CD4-positive, alpha-beta T cell (primary cell): ENCODE measurements around the gene CYP21A2. TPM values are rescaled to one million over a fixed set of nuclear protein-coding genes. Genes with fewer than 3 reads are reported as not detected.
"Not testable (repeated sequence)": the region's sequence is repeated elsewhere in the genome, so short reads cannot be mapped to it uniquely, and the experiment has no call there.

Experiments
- ATAC-seq: fragments of 200-7000 bp; cut with Tn5 transposase; one replicate; pipeline ENCODE4 v1.10.0; 2022; ENCODE audit warnings: mild to moderate bottlenecking; ENCODE audit not compliant: poor library complexity
- CTCF ChIA-PET: fragments of 350-600 bp; sonication (Branson Sonifier 250); formaldehyde crosslinking; loops from one replicate; lab custom pipeline; 2021; ENCODE audit warnings: antibody characterized with exemption, inconsistent platforms; lab: Charles Lee
- POLR2A ChIA-PET: fragments of 350-600 bp; sonication (Branson Sonifier 250); formaldehyde crosslinking; loops from one replicate; lab custom pipeline; 2021; ENCODE audit warnings: antibody characterized with exemption, inconsistent platforms; lab: Charles Lee
- DNase-seq, 14 experiments: peaks; one replicate each; pipeline ENCODE4 v3.0.0-alpha.2; 2013 to 2020; ENCODE audit warnings: mixed read lengths in 2 of 14
- H3K27ac ChIP-seq, 2 donors: one replicate each; pipeline versions ENCODE4 v1.5.1 to v1.7.0; 2013; ENCODE audit warnings: low read length in 2 of 2, low read depth in 1 of 2, mild to moderate bottlenecking in 1 of 2
- H3K27me3 ChIP-seq, 2 experiments: 1 replicate in 1 of 2; 2 replicates in 1 of 2; pipeline versions ENCODE4 v1.6.1 to v1.7.0; 2013; ENCODE audit warnings: low read length in 2 of 2, control low read depth in 1 of 2, mild to moderate bottlenecking in 1 of 2, moderate library complexity in 1 of 2; ENCODE audit not compliant: insufficient read depth in 2 of 2, control insufficient read depth in 1 of 2
- H3K36me3 ChIP-seq: one replicate; pipeline ENCODE4 v1.6.1; 2013; ENCODE audit warnings: low read length, control low read depth; ENCODE audit not compliant: insufficient read depth
- H3K4me1 ChIP-seq: one replicate; pipeline ENCODE4 v1.6.1; 2013; ENCODE audit warnings: low read length, control low read depth; ENCODE audit not compliant: insufficient read depth
- H3K4me3 ChIP-seq: one replicate; pipeline ENCODE4 v1.5.1; 2013; ENCODE audit warnings: mild to moderate bottlenecking, low read length, moderate library complexity
- H3K9me3 ChIP-seq, 2 experiments: 1 replicate in 1 of 2; 2 replicates in 1 of 2; pipeline versions ENCODE4 v1.6.1 to v1.7.0; 2013; ENCODE audit warnings: low read length in 2 of 2, mild to moderate bottlenecking in 2 of 2, control low read depth in 1 of 2, moderate library complexity in 1 of 2; ENCODE audit not compliant: control insufficient read depth in 1 of 2, insufficient read depth in 1 of 2
- H3K27ac Mint-ChIP-seq: one replicate; pipeline ENCODE4 v1.8.0; 2020; ENCODE audit warnings: mixed read lengths
- H3K27me3 Mint-ChIP-seq: one replicate; pipeline ENCODE4 v1.8.0; 2021; ENCODE audit warnings: mixed read lengths
- H3K36me3 Mint-ChIP-seq: one replicate; pipeline ENCODE4 v1.8.0; 2021; ENCODE audit warnings: low read depth, mixed read lengths
- H3K4me1 Mint-ChIP-seq: one replicate; pipeline ENCODE4 v1.8.0; 2021; ENCODE audit warnings: low read depth, mixed read lengths
- H3K4me3 Mint-ChIP-seq: one replicate; pipeline ENCODE4 v1.8.0; 2020; ENCODE audit warnings: mild to moderate bottlenecking, mixed read lengths
- H3K9me3 Mint-ChIP-seq: one replicate; pipeline ENCODE4 v1.8.0; 2020; ENCODE audit warnings: mixed read lengths
- intact Hi-C, 2 experiments: fragments of 100-400 bp; cut with DNase I in 1 of 2; cut with micrococcal nuclease in 1 of 2; formaldehyde crosslinking; loops; one replicate each; pipeline versions ENCODE4 v1.15.1 to v1.9.0; 2023 to 2025; cut with DNase I, micrococcal nuclease
- total RNA-seq, 174 experiments: library from RNA in 2 of 174; stranded (reverse) in 2 of 174; gene quantifications; one replicate each; pipeline ENCODE4 v1.2.3 and lab custom pipeline; 2021 to 2026
- TF ChIP-seq, protein P1 (sequence below): fragments of 200-600 bp; IDR thresholded peaks from one replicate; pipeline ENCODE4 v1.8.0; 2022; ENCODE audit warnings: antibody characterized with exemption, mild to moderate bottlenecking

The CYP21A2 gene
- total RNA-seq, 2 experiments from 2014 or later: 0.17 to 0.36 TPM

DNA sequence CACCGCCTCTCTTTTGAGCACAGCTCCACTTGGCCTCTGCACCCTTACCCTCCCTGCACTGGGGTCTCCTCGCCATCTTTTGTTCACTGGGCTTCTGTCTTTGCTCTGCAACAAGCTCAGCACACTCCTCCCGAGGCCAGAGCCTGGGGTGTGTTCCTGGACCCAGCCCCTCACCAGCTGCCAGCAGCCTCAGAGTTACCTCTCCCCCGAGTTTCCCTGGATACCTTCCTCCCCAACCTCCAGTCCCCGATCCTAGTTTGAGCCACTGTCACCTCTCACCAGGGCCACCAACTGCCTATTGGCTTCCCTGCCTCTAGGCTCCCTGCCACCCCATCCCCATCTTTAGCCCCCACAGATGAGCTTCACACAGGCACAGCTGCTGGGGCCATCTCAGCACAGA lies 12.3 kb downstream of the CYP21A2 start:
- Histone ChIP-seq H3K4me1 (peaks cover 9% of the 10 kb centered on the region), H3K27ac (no peak overlapping the region), H3K9me3 (no peaks in the 10 kb centered on the region), H3K27me3 (no peaks in the 10 kb centered on the region), H3K4me3 (no peak overlapping the region), H3K36me3 (no peaks in the 10 kb centered on the region)
- Mint-ChIP-seq H3K9me3 (no peaks in the 10 kb centered on the region), H3K4me1 (peaks cover 5% of the 10 kb centered on the region), H3K4me3 (no peak overlapping the region), H3K36me3 (no peaks in the 10 kb centered on the region), H3K27ac (no peak overlapping the region), H3K27me3 (no peaks in the 10 kb centered on the region)
- TF ChIP-seq, protein P1, sequence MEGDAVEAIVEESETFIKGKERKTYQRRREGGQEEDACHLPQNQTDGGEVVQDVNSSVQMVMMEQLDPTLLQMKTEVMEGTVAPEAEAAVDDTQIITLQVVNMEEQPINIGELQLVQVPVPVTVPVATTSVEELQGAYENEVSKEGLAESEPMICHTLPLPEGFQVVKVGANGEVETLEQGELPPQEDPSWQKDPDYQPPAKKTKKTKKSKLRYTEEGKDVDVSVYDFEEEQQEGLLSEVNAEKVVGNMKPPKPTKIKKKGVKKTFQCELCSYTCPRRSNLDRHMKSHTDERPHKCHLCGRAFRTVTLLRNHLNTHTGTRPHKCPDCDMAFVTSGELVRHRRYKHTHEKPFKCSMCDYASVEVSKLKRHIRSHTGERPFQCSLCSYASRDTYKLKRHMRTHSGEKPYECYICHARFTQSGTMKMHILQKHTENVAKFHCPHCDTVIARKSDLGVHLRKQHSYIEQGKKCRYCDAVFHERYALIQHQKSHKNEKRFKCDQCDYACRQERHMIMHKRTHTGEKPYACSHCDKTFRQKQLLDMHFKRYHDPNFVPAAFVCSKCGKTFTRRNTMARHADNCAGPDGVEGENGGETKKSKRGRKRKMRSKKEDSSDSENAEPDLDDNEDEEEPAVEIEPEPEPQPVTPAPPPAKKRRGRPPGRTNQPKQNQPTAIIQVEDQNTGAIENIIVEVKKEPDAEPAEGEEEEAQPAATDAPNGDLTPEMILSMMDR: no peak
- CTCF ChIA-PET: no interaction called here
- no peak for ATAC-seq
- no peak for DNase-seq
- intact Hi-C loops: no loop called here
- POLR2A ChIA-PET: no interaction called here

DNA sequence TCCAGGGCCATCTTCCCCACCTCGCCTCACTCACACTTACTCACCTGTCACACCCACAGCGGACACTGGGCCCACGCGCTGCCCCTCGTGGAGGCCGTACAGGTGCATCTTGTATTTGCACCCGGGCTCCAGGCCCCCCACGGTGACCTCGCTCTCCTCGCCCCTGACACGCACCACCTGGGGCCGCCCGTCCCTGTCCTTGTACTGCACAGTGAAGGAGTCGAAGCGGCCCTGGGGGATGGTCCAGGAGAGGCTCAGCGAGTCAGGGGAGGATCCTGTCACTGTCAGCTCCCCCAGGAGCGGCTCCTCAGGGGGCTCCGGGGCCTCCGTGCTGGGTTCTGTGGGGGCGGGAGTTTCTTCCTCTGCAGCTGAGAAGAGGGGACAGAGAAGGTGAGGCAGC lies 14.4 kb downstream of the CYP21A2 start:
- H3K9me3 Mint-ChIP-seq, H3K36me3 Mint-ChIP-seq, H3K27ac Mint-ChIP-seq, DNase-seq, H3K27ac ChIP-seq, H3K9me3 ChIP-seq, intact Hi-C loops, H3K36me3 ChIP-seq, POLR2A ChIA-PET, H3K4me1 Mint-ChIP-seq, H3K27me3 Mint-ChIP-seq, H3K27me3 ChIP-seq, H3K4me1 ChIP-seq, ATAC-seq, H3K4me3 ChIP-seq, H3K4me3 Mint-ChIP-seq, CTCF ChIA-PET: not testable (repeated sequence)

DNA sequence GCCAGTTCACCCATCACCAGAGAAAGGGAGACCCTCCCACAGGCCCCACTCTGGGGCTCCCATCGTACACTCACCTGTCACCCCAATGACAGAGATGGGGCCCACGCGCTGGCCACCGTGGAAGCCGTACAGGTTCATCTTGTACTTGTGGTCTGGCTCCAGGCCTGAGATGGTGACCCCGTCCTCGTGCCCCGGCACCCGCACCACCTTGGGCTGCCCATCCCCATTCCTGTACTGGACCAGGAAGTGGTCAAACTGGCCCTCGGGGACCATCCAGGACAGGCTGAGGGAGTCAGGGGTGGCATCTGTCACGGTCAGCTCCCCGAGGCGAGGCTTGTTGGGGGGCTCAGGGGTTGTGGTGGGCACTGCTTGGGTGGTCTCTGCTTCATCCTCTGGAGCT lies 15.1 kb downstream of the CYP21A2 start:
- H3K27me3 Mint-ChIP-seq, CTCF ChIA-PET, intact Hi-C loops, H3K9me3 Mint-ChIP-seq, DNase-seq, H3K4me3 Mint-ChIP-seq, H3K27ac Mint-ChIP-seq, H3K4me1 ChIP-seq, H3K36me3 Mint-ChIP-seq, H3K4me1 Mint-ChIP-seq, H3K27me3 ChIP-seq, H3K9me3 ChIP-seq, H3K27ac ChIP-seq, POLR2A ChIA-PET, H3K36me3 ChIP-seq, ATAC-seq, H3K4me3 ChIP-seq: not testable (repeated sequence)

DNA sequence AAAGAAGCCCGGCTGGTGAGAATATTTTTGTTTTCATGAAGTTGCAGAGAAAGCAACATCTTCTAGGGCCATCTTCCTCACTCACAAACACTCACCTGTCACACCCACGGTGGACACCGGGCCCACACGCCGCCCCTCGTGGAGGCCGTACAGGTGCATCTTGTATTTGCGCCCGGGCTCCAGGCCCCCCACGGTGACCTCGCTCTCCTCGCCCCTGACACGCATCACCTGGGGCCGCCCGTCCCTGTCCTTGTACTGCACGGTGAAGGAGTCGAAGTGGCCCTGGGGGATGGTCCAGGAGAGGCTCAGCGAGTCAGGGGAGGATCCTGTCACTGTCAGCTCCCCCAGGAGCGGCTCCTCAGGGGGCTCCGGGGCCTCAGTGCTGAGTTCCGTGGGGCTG lies 17.5 kb downstream of the CYP21A2 start:
- H3K27ac Mint-ChIP-seq, H3K36me3 Mint-ChIP-seq, H3K4me1 Mint-ChIP-seq, H3K27me3 Mint-ChIP-seq, H3K36me3 ChIP-seq, ATAC-seq, H3K4me3 ChIP-seq, H3K27ac ChIP-seq, H3K4me3 Mint-ChIP-seq, H3K4me1 ChIP-seq, H3K27me3 ChIP-seq, intact Hi-C loops, H3K9me3 ChIP-seq, POLR2A ChIA-PET, DNase-seq, CTCF ChIA-PET, H3K9me3 Mint-ChIP-seq: not testable (repeated sequence)

DNA sequence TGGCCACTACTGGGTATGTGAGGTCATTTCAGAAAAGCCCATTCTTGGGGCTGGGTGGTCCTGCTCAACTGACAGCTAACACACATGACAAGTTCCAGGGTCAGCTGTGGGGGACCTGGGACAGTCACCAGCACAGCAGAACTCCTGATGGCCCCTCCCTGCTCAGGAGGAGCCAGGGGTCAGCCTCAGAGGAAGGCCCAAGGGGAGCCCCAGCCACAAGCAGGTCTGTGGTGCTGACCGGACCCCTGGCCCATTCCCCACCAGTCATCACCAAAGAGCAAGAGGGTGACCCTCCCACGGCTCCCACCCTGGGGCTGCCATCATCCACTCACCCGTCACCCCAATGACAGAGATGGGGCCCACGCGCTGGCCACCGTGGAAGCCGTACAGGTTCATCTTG lies 18.0 kb downstream of the CYP21A2 start:
- Mint-ChIP-seq H3K27me3 (no peaks in the 10 kb centered on the region), H3K9me3 (no peaks in the 10 kb centered on the region), H3K4me3 (no peak overlapping the region), H3K27ac (no peak overlapping the region), H3K4me1 (no peaks in the 10 kb centered on the region), H3K36me3 (no peaks in the 10 kb centered on the region)
- Histone ChIP-seq H3K36me3 (no peaks in the 10 kb centered on the region), H3K27ac (no peak overlapping the region), H3K4me1 (no peaks in the 10 kb centered on the region), H3K9me3 (no peaks in the 10 kb centered on the region), H3K4me3 (no peak overlapping the region), H3K27me3 (no peaks in the 10 kb centered on the region)
- intact Hi-C loops: no loop called here
- no peak for ATAC-seq
- TF ChIP-seq, protein P1: no peak
- POLR2A ChIA-PET: no interaction called here
- CTCF ChIA-PET: no interaction called here
- DNase-seq: no peak
